RWPE1 (cell line): ENCODE results near the gene BLM.
A peak's percentile ranks its signal among the peaks of the same experiment; 100 is the strongest.

Source experiments
- CTCF ChIA-PET: fragments of 350-600 bp; sonication (Branson Sonifier 250); formaldehyde crosslinking; extraction: SDS; loops from one replicate; lab custom pipeline; 2021; lab: Yijun Ruan, JAX
- POLR2A ChIA-PET: fragments of 400-600 bp; formaldehyde crosslinking; extraction: SDS; loops from one replicate; lab custom pipeline; 2020; ENCODE audit warnings: antibody characterized with exemption; ENCODE audit not compliant: low non-redundant PET; lab: Yijun Ruan, JAX
- DNase-seq: peaks from one replicate; pipeline ENCODE4 v3.0.0; 2012; ENCODE audit warnings: low spot score
- H3K27ac ChIP-seq: fragments of 450-650 bp; 2 replicates; pipeline ENCODE4 v1.5.1; 2017
- CTCF ChIP-seq: fragments of 450-650 bp; conservative IDR thresholded peaks from 2 replicates; pipeline ENCODE4 v1.5.1; 2017; ENCODE audit warnings: low read depth, mild to moderate bottlenecking

The BLM gene

GRCh38 chr15:90812171-90812957 lies 95.2 kb downstream of the BLM start:
- CTCF ChIA-PET, result no interaction called here
- TF ChIP-seq CTCF, result no peak
- no peak for DNase-seq
- POLR2A ChIA-PET, result no interaction called here
- no peak overlapping the region for H3K27ac ChIP-seq

GRCh38 chr15:90812958-90813265 lies 95.8 kb downstream of the BLM start:
- ChIA-PET CTCF (no interaction called here), POLR2A (no interaction called here)
- DNase-seq, result no peak

GRCh38 chr15:90813796-90814190 lies 96.6 kb downstream of the BLM start:
- H3K27ac ChIP-seq, result peak overlapping the region; percentile 8; the same call in 1 of the 2 replicates
- ChIA-PET POLR2A (no interaction called here), CTCF (interaction anchor here (0.6 kb wide), 1 partner anchor 54 kb away, joined by 3 read pairs; no protein-coding TSS in a partner anchor)
- DNase-seq, result no peak
- no peak for TF ChIP-seq CTCF

More at GRCh38 chr15:90812958-90813265, 95.8 kb downstream of the BLM start:
- TF ChIP-seq CTCF, result no peak
- H3K27ac ChIP-seq, result no peak overlapping the region

- TF ChIP-seq CTCF, result no peak
- peak overlapping the region; percentile 8; the same call in 1 of the 2 replicates for H3K27ac ChIP-seq
- ChIA-PET CTCF (interaction anchor here (0.6 kb wide), 1 partner anchor 54 kb away, joined by 3 read pairs; no protein-coding TSS in a partner anchor), POLR2A (interaction anchor here (0.7 kb wide), 1 partner anchor 8 kb away, joined by 3 read pairs; no protein-coding TSS in a partner anchor)
- DNase-seq, result no peak
These were observed 97.2 kb downstream of the BLM start for GRCh38 chr15:90814191-90814821.

GRCh38 chr15:90816401-90817116 lies 99.4 kb downstream of the BLM start:
- POLR2A ChIA-PET, result no interaction called here
- CTCF ChIA-PET, result no interaction called here
- no peak for TF ChIP-seq CTCF
- no peak overlapping the region for H3K27ac ChIP-seq
- no peak for DNase-seq
